GM12891 (cell line): Measurements from ENCODE around the gene PPP4C.

Experiments used
- POLR2A ChIP-seq: IDR thresholded peaks from 2 replicates; pipeline ENCODE4 v1.6.1; 2011; ENCODE audit warnings: low read depth, low read length, control low read depth
- POLR2AphosphoS5 ChIP-seq: IDR thresholded peaks from 2 replicates; pipeline ENCODE4 v1.6.1; 2011; ENCODE audit warnings: low read depth, low read length, control low read depth

DNA sequence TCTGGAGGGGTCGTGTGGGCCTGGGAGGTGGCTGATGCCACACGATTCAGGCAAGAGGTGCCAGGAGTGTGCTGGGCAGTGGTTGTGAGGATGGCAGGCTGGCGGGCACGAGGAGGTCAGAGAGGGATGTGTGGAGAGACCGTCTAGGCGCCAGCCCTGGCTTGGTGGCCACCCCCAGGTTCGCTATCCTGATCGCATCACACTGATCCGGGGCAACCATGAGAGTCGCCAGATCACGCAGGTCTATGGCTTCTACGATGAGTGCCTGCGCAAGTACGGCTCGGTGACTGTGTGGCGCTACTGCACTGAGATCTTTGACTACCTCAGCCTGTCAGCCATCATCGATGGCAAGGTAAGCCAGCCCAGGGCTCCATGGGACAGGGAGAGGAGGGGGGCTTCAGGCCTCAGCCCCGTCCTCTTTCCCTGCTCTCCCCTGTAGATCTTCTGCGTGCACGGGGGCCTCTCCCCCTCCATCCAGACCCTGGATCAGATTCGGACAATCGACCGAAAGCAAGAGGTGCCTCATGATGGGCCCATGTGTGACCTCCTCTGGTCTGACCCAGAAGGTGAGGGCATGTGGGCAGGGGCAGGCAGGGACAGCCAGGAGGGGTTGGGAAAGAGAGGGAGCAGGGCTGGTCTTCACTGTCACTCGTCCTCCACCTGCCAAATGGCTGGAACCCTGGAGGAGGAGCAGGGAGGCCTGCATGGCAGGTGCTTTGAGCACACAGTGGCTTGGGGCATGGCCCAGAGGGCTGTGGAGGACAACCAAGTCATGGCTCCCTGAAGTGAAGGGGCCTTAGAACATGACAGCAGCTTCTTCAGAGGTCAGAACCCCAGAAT is 7.6 kb downstream of the PPP4C start:
- TF ChIP-seq POLR2A (no peak), POLR2AphosphoS5 (no peak)
